CD14-positive monocyte (primary cell): ENCODE data around the gene CTNNA2. TPM values are rescaled to one million over a fixed set of nuclear protein-coding genes. Genes with fewer than 3 reads are reported as not detected.

Experiments
- DNase-seq, 3 donors: peaks; one replicate each; pipeline ENCODE4 v3.0.0-alpha.2; 2011 to 2022
- H2AFZ ChIP-seq: 2 replicates; pipeline ENCODE4 v1.6.0; 2012; ENCODE audit warnings: mild to moderate bottlenecking, low read depth, low read length, inconsistent platforms; ENCODE audit not compliant: insufficient read depth, poor library complexity, severe bottlenecking
- H3K27ac ChIP-seq, 2 donors: 1 replicate in 1 of 2; 2 replicates in 1 of 2; pipeline ENCODE4 v1.5.1; 2012 to 2013; ENCODE audit warnings: low read length in 2 of 2, control low read depth in 1 of 2, inconsistent platforms in 1 of 2, low read depth in 1 of 2, mild to moderate bottlenecking in 1 of 2
- H3K27me3 ChIP-seq, 2 donors: one replicate each; pipeline versions ENCODE4 v1.6.0 to v1.6.1; 2011 to 2013; ENCODE audit warnings: low read length in 2 of 2; ENCODE audit not compliant: control insufficient read depth in 2 of 2, insufficient read depth in 2 of 2
- H3K36me3 ChIP-seq, 2 donors: replicated peaks in 1 of 2; 1 replicate in 1 of 2; 2 replicates in 1 of 2; pipeline versions ENCODE4 v1.5.1 to v1.6.1; 2012 to 2013; ENCODE audit warnings: low read length in 2 of 2, control low read depth in 1 of 2, inconsistent platforms in 1 of 2, mild to moderate bottlenecking in 1 of 2; ENCODE audit not compliant: insufficient read depth in 2 of 2, control insufficient read depth in 1 of 2
- H3K4me1 ChIP-seq, 2 donors: 1 replicate in 1 of 2; 2 replicates in 1 of 2; pipeline versions ENCODE4 v1.5.1 to v1.6.1; 2012 to 2013; ENCODE audit warnings: low read length in 2 of 2, control low read depth in 1 of 2, inconsistent platforms in 1 of 2, mild to moderate bottlenecking in 1 of 2, moderate library complexity in 1 of 2; ENCODE audit not compliant: insufficient read depth in 2 of 2, control insufficient read depth in 1 of 2
- H3K4me2 ChIP-seq: replicated peaks from 2 replicates; pipeline ENCODE3; 2012; ENCODE audit warnings: low read length, moderate library complexity, mild to moderate bottlenecking; ENCODE audit not compliant: poor library complexity, severe bottlenecking; ENCODE audit errors: extremely low read depth
- H3K4me3 ChIP-seq, 3 experiments: fragments of 200-600 bp in 1 of 3; sonication (generic) in 1 of 3; replicated peaks in 1 of 3; 1 replicate in 2 of 3; 2 replicates in 1 of 3; pipeline ENCODE4 v1.5.1; 2011 to 2013; ENCODE audit warnings: low read length in 3 of 3, mild to moderate bottlenecking in 3 of 3, control low read depth in 2 of 3, low read depth in 2 of 3, inconsistent platforms in 1 of 3, moderate library complexity in 1 of 3
- H3K79me2 ChIP-seq: 2 replicates; pipeline ENCODE4 v1.6.0; 2012; ENCODE audit warnings: mild to moderate bottlenecking, control low read depth, inconsistent platforms, low read length, moderate library complexity; ENCODE audit not compliant: insufficient read depth
- H3K9ac ChIP-seq: 2 replicates; pipeline ENCODE4 v1.6.0; 2017; ENCODE audit warnings: low read length, mild to moderate bottlenecking; ENCODE audit not compliant: insufficient read depth, poor library complexity, severe bottlenecking
- H3K9me3 ChIP-seq, 2 donors: replicated peaks in 1 of 2; 1 replicate in 1 of 2; 2 replicates in 1 of 2; pipeline versions ENCODE4 v1.5.1 to v1.6.1; 2012 to 2013; ENCODE audit warnings: low read length in 2 of 2, control low read depth in 1 of 2; ENCODE audit not compliant: control insufficient read depth in 1 of 2, insufficient read depth in 1 of 2
- H4K20me1 ChIP-seq: 2 replicates; pipeline ENCODE4 v1.6.0; 2012; ENCODE audit warnings: mild to moderate bottlenecking, low read length, control low read depth, moderate library complexity; ENCODE audit not compliant: insufficient read depth
- H3K27ac Mint-ChIP-seq, 7 donors: one replicate each; pipeline ENCODE4 v1.8.0; 2020; ENCODE audit warnings: mild to moderate bottlenecking in 7 of 7, mixed read lengths in 7 of 7, moderate library complexity in 6 of 7, inconsistent platforms in 2 of 7
- H3K27me3 Mint-ChIP-seq, 3 donors: one replicate each; pipeline ENCODE4 v1.8.0; 2021 to 2022; ENCODE audit warnings: low read depth in 3 of 3, mild to moderate bottlenecking in 3 of 3, mixed read lengths in 3 of 3, moderate library complexity in 3 of 3, inconsistent platforms in 1 of 3
- H3K36me3 Mint-ChIP-seq, 2 donors: one replicate each; pipeline ENCODE4 v1.8.0; 2020; ENCODE audit warnings: mixed read lengths in 2 of 2, inconsistent platforms in 1 of 2, mild to moderate bottlenecking in 1 of 2
- H3K4me1 Mint-ChIP-seq: one replicate; pipeline ENCODE4 v1.8.0; 2020; ENCODE audit warnings: mild to moderate bottlenecking, mixed read lengths
- H3K4me3 Mint-ChIP-seq, 2 donors: one replicate each; pipeline ENCODE4 v1.8.0; 2020; ENCODE audit warnings: mild to moderate bottlenecking in 2 of 2, mixed read lengths in 2 of 2, moderate library complexity in 1 of 2
- H3K9me3 Mint-ChIP-seq, 7 donors: one replicate each; pipeline ENCODE4 v1.8.0; 2020 to 2022; ENCODE audit warnings: mixed read lengths in 7 of 7, mild to moderate bottlenecking in 6 of 7, moderate library complexity in 6 of 7, inconsistent platforms in 2 of 7
- CTCF ChIP-seq: fragments of 200-600 bp; IDR thresholded peaks from one replicate; pipeline ENCODE4 v1.8.0; 2022; ENCODE audit warnings: antibody characterized with exemption, mild to moderate bottlenecking
- WGBS: methylation state at CpG from one replicate; pipeline ENCODE4 v1.1.5; 2013; ENCODE audit warnings: missing lambda C conversion rate; ENCODE audit not compliant: insufficient coverage; 5-methylcytosine and 5-hydroxymethylcytosine counted together
- intact Hi-C, 2 donors: fragments of 100-400 bp; cut with micrococcal nuclease; formaldehyde crosslinking; loops; one replicate each; pipeline versions ENCODE4 v1.15.0 to v1.15.1; 2023
- polyA plus RNA-seq, 3 donors: library from polyadenylated mRNA; depleted of rRNA in 1 of 3; unstranded in 2 of 3; stranded (reverse) in 1 of 3; fragments of 300-500 nt in 2 of 3; fragments of >200 nt in 1 of 3; fragmentation: Illumina TruSeq in 2 of 3; gene quantifications; 1 replicate in 2 of 3; 2 replicates in 1 of 3; pipeline ENCODE4 v1.2.3, GENCODE V29; 2012 to 2021

CTNNA2 gene
- polyA plus RNA-seq, 3 donors = not detected

GRCh38 chr2:79669714-79670113 is 156.9 kb downstream of the CTNNA2 start:
- Histone ChIP-seq H4K20me1 (no peaks in the 10 kb centered on the region), H3K4me3 (no peak overlapping the region), H3K36me3 (no peaks in the 10 kb centered on the region), H3K4me2 (no peak overlapping the region), H3K9me3 (peaks cover 4 to 11% of the 10 kb centered on the region in 2 donors), H3K4me1 (no peaks in the 10 kb centered on the region), H3K27me3 (no peaks in the 10 kb centered on the region), H3K79me2 (no peaks in the 10 kb centered on the region), H2AFZ (no peak overlapping the region), H3K9ac (no peak overlapping the region), H3K27ac (no peak overlapping the region)
- intact Hi-C loops = no loop called here
- WGBS = 100% methylated on average over 2 of the region's 5 CpGs
- DNase-seq = no peak
- Mint-ChIP-seq H3K9me3 (peaks cover 0 to 5% (median 0%) of the 10 kb centered on the region in 7 donors), H3K27me3 (no peaks in the 10 kb centered on the region), H3K4me1 (no peaks in the 10 kb centered on the region), H3K36me3 (no peaks in the 10 kb centered on the region), H3K27ac (no peak overlapping the region), H3K4me3 (no peak overlapping the region)
- TF ChIP-seq CTCF = no peak

GRCh38 chr2:79670198-79670597 is 157.3 kb downstream of the CTNNA2 start:
- Histone ChIP-seq H3K4me1 (no peaks in the 10 kb centered on the region), H3K4me2 (no peak overlapping the region), H3K36me3 (no peaks in the 10 kb centered on the region), H3K79me2 (no peaks in the 10 kb centered on the region), H4K20me1 (no peaks in the 10 kb centered on the region), H3K9ac (no peak overlapping the region), H3K9me3 (peaks cover 4 to 11% of the 10 kb centered on the region in 2 donors), H3K27ac (no peak overlapping the region), H3K4me3 (no peak overlapping the region), H3K27me3 (no peaks in the 10 kb centered on the region), H2AFZ (no peak overlapping the region)
- Mint-ChIP-seq H3K27ac (no peak overlapping the region), H3K36me3 (no peaks in the 10 kb centered on the region), H3K9me3 (peaks cover 0 to 5% (median 0%) of the 10 kb centered on the region in 7 donors), H3K27me3 (no peaks in the 10 kb centered on the region), H3K4me1 (no peaks in the 10 kb centered on the region), H3K4me3 (no peak overlapping the region)
- intact Hi-C loops = no loop called here
- DNase-seq = no peak
- 74% methylated on average over 8 of the region's 11 CpGs for WGBS
- no peak for TF ChIP-seq CTCF
